CD14-positive monocyte (primary cell): ENCODE results near the gene OR10J1. TPM values are rescaled to one million over a fixed set of nuclear protein-coding genes. Genes with fewer than 3 reads are reported as not detected.

Source experiments
- DNase-seq, 3 donors: peaks; one replicate each; pipeline ENCODE4 v3.0.0-alpha.2; 2011 to 2022
- H2AFZ ChIP-seq: 2 replicates; pipeline ENCODE4 v1.6.0; 2012; ENCODE audit warnings: mild to moderate bottlenecking, low read depth, low read length, inconsistent platforms; ENCODE audit not compliant: insufficient read depth, poor library complexity, severe bottlenecking
- H3K27ac ChIP-seq, 2 donors: 1 replicate in 1 of 2; 2 replicates in 1 of 2; pipeline ENCODE4 v1.5.1; 2012 to 2013; ENCODE audit warnings: low read length in 2 of 2, control low read depth in 1 of 2, inconsistent platforms in 1 of 2, low read depth in 1 of 2, mild to moderate bottlenecking in 1 of 2
- H3K27me3 ChIP-seq, 2 donors: one replicate each; pipeline versions ENCODE4 v1.6.0 to v1.6.1; 2011 to 2013; ENCODE audit warnings: low read length in 2 of 2; ENCODE audit not compliant: control insufficient read depth in 2 of 2, insufficient read depth in 2 of 2
- H3K36me3 ChIP-seq, 2 donors: replicated peaks in 1 of 2; 1 replicate in 1 of 2; 2 replicates in 1 of 2; pipeline versions ENCODE4 v1.5.1 to v1.6.1; 2012 to 2013; ENCODE audit warnings: low read length in 2 of 2, control low read depth in 1 of 2, inconsistent platforms in 1 of 2, mild to moderate bottlenecking in 1 of 2; ENCODE audit not compliant: insufficient read depth in 2 of 2, control insufficient read depth in 1 of 2
- H3K4me1 ChIP-seq, 2 donors: 1 replicate in 1 of 2; 2 replicates in 1 of 2; pipeline versions ENCODE4 v1.5.1 to v1.6.1; 2012 to 2013; ENCODE audit warnings: low read length in 2 of 2, control low read depth in 1 of 2, inconsistent platforms in 1 of 2, mild to moderate bottlenecking in 1 of 2, moderate library complexity in 1 of 2; ENCODE audit not compliant: insufficient read depth in 2 of 2, control insufficient read depth in 1 of 2
- H3K4me2 ChIP-seq: replicated peaks from 2 replicates; pipeline ENCODE3; 2012; ENCODE audit warnings: low read length, moderate library complexity, mild to moderate bottlenecking; ENCODE audit not compliant: poor library complexity, severe bottlenecking; ENCODE audit errors: extremely low read depth
- H3K4me3 ChIP-seq, 3 experiments: fragments of 200-600 bp in 1 of 3; sonication (generic) in 1 of 3; replicated peaks in 1 of 3; 1 replicate in 2 of 3; 2 replicates in 1 of 3; pipeline ENCODE4 v1.5.1; 2011 to 2013; ENCODE audit warnings: low read length in 3 of 3, mild to moderate bottlenecking in 3 of 3, control low read depth in 2 of 3, low read depth in 2 of 3, inconsistent platforms in 1 of 3, moderate library complexity in 1 of 3
- H3K79me2 ChIP-seq: 2 replicates; pipeline ENCODE4 v1.6.0; 2012; ENCODE audit warnings: mild to moderate bottlenecking, control low read depth, inconsistent platforms, low read length, moderate library complexity; ENCODE audit not compliant: insufficient read depth
- H3K9ac ChIP-seq: 2 replicates; pipeline ENCODE4 v1.6.0; 2017; ENCODE audit warnings: low read length, mild to moderate bottlenecking; ENCODE audit not compliant: insufficient read depth, poor library complexity, severe bottlenecking
- H3K9me3 ChIP-seq, 2 donors: replicated peaks in 1 of 2; 1 replicate in 1 of 2; 2 replicates in 1 of 2; pipeline versions ENCODE4 v1.5.1 to v1.6.1; 2012 to 2013; ENCODE audit warnings: low read length in 2 of 2, control low read depth in 1 of 2; ENCODE audit not compliant: control insufficient read depth in 1 of 2, insufficient read depth in 1 of 2
- H4K20me1 ChIP-seq: 2 replicates; pipeline ENCODE4 v1.6.0; 2012; ENCODE audit warnings: mild to moderate bottlenecking, low read length, control low read depth, moderate library complexity; ENCODE audit not compliant: insufficient read depth
- H3K27ac Mint-ChIP-seq, 7 donors: one replicate each; pipeline ENCODE4 v1.8.0; 2020; ENCODE audit warnings: mild to moderate bottlenecking in 7 of 7, mixed read lengths in 7 of 7, moderate library complexity in 6 of 7, inconsistent platforms in 2 of 7
- H3K27me3 Mint-ChIP-seq, 3 donors: one replicate each; pipeline ENCODE4 v1.8.0; 2021 to 2022; ENCODE audit warnings: low read depth in 3 of 3, mild to moderate bottlenecking in 3 of 3, mixed read lengths in 3 of 3, moderate library complexity in 3 of 3, inconsistent platforms in 1 of 3
- H3K36me3 Mint-ChIP-seq, 2 donors: one replicate each; pipeline ENCODE4 v1.8.0; 2020; ENCODE audit warnings: mixed read lengths in 2 of 2, inconsistent platforms in 1 of 2, mild to moderate bottlenecking in 1 of 2
- H3K4me1 Mint-ChIP-seq: one replicate; pipeline ENCODE4 v1.8.0; 2020; ENCODE audit warnings: mild to moderate bottlenecking, mixed read lengths
- H3K4me3 Mint-ChIP-seq, 2 donors: one replicate each; pipeline ENCODE4 v1.8.0; 2020; ENCODE audit warnings: mild to moderate bottlenecking in 2 of 2, mixed read lengths in 2 of 2, moderate library complexity in 1 of 2
- H3K9me3 Mint-ChIP-seq, 7 donors: one replicate each; pipeline ENCODE4 v1.8.0; 2020 to 2022; ENCODE audit warnings: mixed read lengths in 7 of 7, mild to moderate bottlenecking in 6 of 7, moderate library complexity in 6 of 7, inconsistent platforms in 2 of 7
- CTCF ChIP-seq: fragments of 200-600 bp; IDR thresholded peaks from one replicate; pipeline ENCODE4 v1.8.0; 2022; ENCODE audit warnings: antibody characterized with exemption, mild to moderate bottlenecking
- WGBS: methylation state at CpG from one replicate; pipeline ENCODE4 v1.1.5; 2013; ENCODE audit warnings: missing lambda C conversion rate; ENCODE audit not compliant: insufficient coverage; 5-methylcytosine and 5-hydroxymethylcytosine counted together
- intact Hi-C, 2 donors: fragments of 100-400 bp; cut with micrococcal nuclease; formaldehyde crosslinking; loops; one replicate each; pipeline versions ENCODE4 v1.15.0 to v1.15.1; 2023
- polyA minus RNA-seq: library from RNA; depleted of rRNA, polyadenylated mRNA; stranded (reverse); fragments of >200 nt; gene quantifications from 2 replicates; pipeline ENCODE4 v1.2.3, GENCODE V29; 2012
- polyA plus RNA-seq, 3 donors: library from polyadenylated mRNA; depleted of rRNA in 1 of 3; unstranded in 2 of 3; stranded (reverse) in 1 of 3; fragments of 300-500 nt in 2 of 3; fragments of >200 nt in 1 of 3; fragmentation: Illumina TruSeq in 2 of 3; gene quantifications; 1 replicate in 2 of 3; 2 replicates in 1 of 3; pipeline ENCODE4 v1.2.3, GENCODE V29; 2012 to 2021
- total RNA-seq, 12 experiments: library from RNA in 1 of 12; stranded (reverse) in 1 of 12; fragments of 120-200 nt in 1 of 12; gene quantifications; one replicate each; pipeline ENCODE4 v1.2.4 and lab custom pipeline; 2013 to 2026; ENCODE audit warnings: mixed read lengths in 6 of 12, inconsistent platforms in 1 of 12

OR10J1 gene
- not detected for total RNA-seq (2013)
- not detected for polyA plus RNA-seq
- not detected in 2 replicates for polyA minus RNA-seq
- 0 to 3.5 (median 0.04) reads per million in 11 experiments for total RNA-seq (lab: John Stamatoyannopoulos, UW)

GRCh38 chr1:159439422-159439821, at the start of gene OR10J1:
Gene OR10J1 (plus strand): TSS chr1:159439722. CDS start chr1:159439792, 70 bp downstream.
- no peaks in the 10 kb centered on the region for H3K9me3 Mint-ChIP-seq
- Histone ChIP-seq H3K4me1 (peaks cover 48 to 49% of the 10 kb centered on the region in 2 donors), H4K20me1 (no peaks in the 10 kb centered on the region), H3K4me3 (no peak within 1 kb of the TSS), H3K9ac (no peak within 1 kb of the TSS), H3K4me2 (no peak within 1 kb of the TSS), H3K27me3 (no peaks in the 10 kb centered on the region), H3K36me3 (no peaks in the 10 kb centered on the region), H3K79me2 (no peaks in the 10 kb centered on the region), H3K9me3 (no peaks in the 10 kb centered on the region), H2AFZ (no peak within 1 kb of the TSS), H3K27ac (peak within 1 kb of the TSS in 1 of 2 donors; percentile 74)
- H3K27ac Mint-ChIP-seq = peak within 1 kb of the TSS in 3 of 7 donors; percentile 42 to 63 (median 62)
- intact Hi-C loops = no loop called here
- no peaks in the 10 kb centered on the region for H3K36me3 Mint-ChIP-seq
- TF ChIP-seq CTCF = no peak
- H3K4me1 Mint-ChIP-seq = peaks cover 62% of the 10 kb centered on the region
- no peak for DNase-seq
- H3K27me3 Mint-ChIP-seq = no peaks in the 10 kb centered on the region
- no peak within 1 kb of the TSS for H3K4me3 Mint-ChIP-seq

GRCh38 chr1:159406821-159407220, 32.7 kb upstream of the OR10J1 start:
- H3K27ac ChIP-seq = no peak overlapping the region
- intact Hi-C loops = no loop called here
- H3K36me3 Mint-ChIP-seq = no peaks in the 10 kb centered on the region
- no peaks in the 10 kb centered on the region for H3K27me3 ChIP-seq
- H3K4me1 Mint-ChIP-seq = no peaks in the 10 kb centered on the region
- H3K27me3 Mint-ChIP-seq = no peaks in the 10 kb centered on the region
- no peak overlapping the region for H2AFZ ChIP-seq
- H3K27ac Mint-ChIP-seq = no peak overlapping the region
- H3K9me3 ChIP-seq = no peaks in the 10 kb centered on the region
- no peaks in the 10 kb centered on the region for H4K20me1 ChIP-seq
- no peak for DNase-seq
- H3K79me2 ChIP-seq = no peaks in the 10 kb centered on the region
- peaks cover 0 to 8% (median 2%) of the 10 kb centered on the region in 7 donors for H3K9me3 Mint-ChIP-seq
- no peak overlapping the region for H3K4me3 ChIP-seq
- H3K4me1 ChIP-seq = no peaks in the 10 kb centered on the region
- no peaks in the 10 kb centered on the region for H3K36me3 ChIP-seq
- no peak for TF ChIP-seq CTCF
- no peak overlapping the region for H3K4me3 Mint-ChIP-seq
- no peak overlapping the region for H3K4me2 ChIP-seq
- no CpG with 5 or more reads among the region's 2 CpGs for WGBS
- H3K9ac ChIP-seq = no peak overlapping the region
